DND-41 (cell line): ENCODE data around the gene CHCT1.

Experiments used
- ATAC-seq: fragments of 200-7000 bp; cut with Tn5 transposase; 3 replicates; pipeline ENCODE4 v1.9.1; 2021; ENCODE audit warnings: low read depth; ENCODE audit not compliant: insufficient read depth
- DNase-seq: peaks from one replicate; pipeline ENCODE4 v3.0.0-alpha.2; 2020
- H2AFZ ChIP-seq: 2 replicates; pipeline ENCODE4 v1.6.0; 2012; ENCODE audit warnings: low read depth, low read length
- H3K27ac ChIP-seq: 2 replicates; pipeline ENCODE4 v1.5.1; 2012; ENCODE audit warnings: low read length, inconsistent platforms
- H3K27me3 ChIP-seq: fragments of 200-600 bp; sonication (generic); 2 replicates; pipeline ENCODE4 v1.6.0; 2012; ENCODE audit warnings: low read length, mild to moderate bottlenecking, inconsistent platforms; ENCODE audit not compliant: insufficient read depth, poor library complexity
- H3K36me3 ChIP-seq: 2 replicates; pipeline ENCODE4 v1.5.1; 2012; ENCODE audit warnings: low read length, inconsistent platforms; ENCODE audit not compliant: insufficient read depth
- H3K4me1 ChIP-seq: 2 replicates; pipeline ENCODE4 v1.5.1; 2012; ENCODE audit warnings: mild to moderate bottlenecking, low read length; ENCODE audit not compliant: insufficient read depth
- H3K4me2 ChIP-seq: 2 replicates; pipeline ENCODE4 v1.6.0; 2012; ENCODE audit warnings: mild to moderate bottlenecking, moderate library complexity, low read length, inconsistent platforms; ENCODE audit not compliant: insufficient read depth
- H3K4me3 ChIP-seq, 2 experiments: fragments of 200-600 bp in 1 of 2; shearing (Covaris generic) in 1 of 2; 2 replicates each; pipeline ENCODE4 v1.5.1; 2012 to 2016; ENCODE audit warnings: inconsistent platforms in 2 of 2, low read length in 2 of 2, mild to moderate bottlenecking in 2 of 2, low read depth in 1 of 2, moderate library complexity in 1 of 2
- H3K79me2 ChIP-seq: 2 replicates; pipeline ENCODE4 v1.6.0; 2012; ENCODE audit warnings: low read length, inconsistent platforms; ENCODE audit not compliant: insufficient read depth
- H3K9ac ChIP-seq: 2 replicates; pipeline ENCODE4 v1.6.0; 2012; ENCODE audit warnings: low read depth, mild to moderate bottlenecking, inconsistent platforms, low read length, moderate library complexity
- H3K9me3 ChIP-seq: 2 replicates; pipeline ENCODE4 v1.5.1; 2012; ENCODE audit warnings: low read length, moderate library complexity, mild to moderate bottlenecking, inconsistent platforms; ENCODE audit not compliant: insufficient read depth, severe bottlenecking
- H4K20me1 ChIP-seq: 2 replicates; pipeline ENCODE4 v1.6.0; 2012; ENCODE audit warnings: low read length; ENCODE audit not compliant: insufficient read depth
- CTCF ChIP-seq: IDR thresholded peaks from 2 replicates; pipeline ENCODE4 v1.5.1; 2012; ENCODE audit warnings: borderline replicate concordance, low read length, moderate library complexity, mild to moderate bottlenecking; ENCODE audit not compliant: poor library complexity, severe bottlenecking; ENCODE audit errors: extremely low read depth
- EZH2 ChIP-seq: IDR thresholded peaks from 3 replicates; pipeline ENCODE4 v1.6.1; 2012; ENCODE audit warnings: borderline replicate concordance, low read depth, mild to moderate bottlenecking, moderate library complexity, low read length, inconsistent platforms; ENCODE audit not compliant: severe bottlenecking

Gene CHCT1

GRCh38 chr17:60403523-60403810, 18.8 kb upstream of the CHCT1 start:
- DNase-seq (no peak), ATAC-seq (no peak)
- Histone ChIP-seq H3K4me3 (no peak overlapping the region), H3K4me2 (no peak overlapping the region), H3K4me1 (peaks cover 1% of the 10 kb centered on the region), H3K9ac (no peak overlapping the region), H3K79me2 (no peaks in the 10 kb centered on the region), H3K9me3 (no peaks in the 10 kb centered on the region), H2AFZ (no peak overlapping the region), H3K36me3 (no peaks in the 10 kb centered on the region), H3K27me3 (no peaks in the 10 kb centered on the region), H3K27ac (no peak overlapping the region), H4K20me1 (no peaks in the 10 kb centered on the region)
- TF ChIP-seq CTCF, result no peak
- TF ChIP-seq EZH2, result no peak

- H4K20me1 ChIP-seq, result no peaks in the 10 kb centered on the region
- no peaks in the 10 kb centered on the region for H3K36me3 ChIP-seq
- H3K4me3 ChIP-seq, result no peak overlapping the region
- DNase-seq (no peak), ATAC-seq (no peak)
- H3K27ac ChIP-seq, result no peak overlapping the region
- H3K4me2 ChIP-seq, result no peak overlapping the region
- no peaks in the 10 kb centered on the region for H3K9me3 ChIP-seq
- no peaks in the 10 kb centered on the region for H3K4me1 ChIP-seq
- H3K9ac ChIP-seq, result no peak overlapping the region
- H3K27me3 ChIP-seq, result no peaks in the 10 kb centered on the region
- H2AFZ ChIP-seq, result no peak overlapping the region
- H3K79me2 ChIP-seq, result no peaks in the 10 kb centered on the region
- TF ChIP-seq CTCF (no peak), EZH2 (no peak)
These were observed 18.3 kb upstream of the CHCT1 start for GRCh38 chr17:60403962-60404361.

GRCh38 chr17:60406887-60407286, 15.4 kb upstream of the CHCT1 start:
- no peaks in the 10 kb centered on the region for H3K4me1 ChIP-seq
- no peaks in the 10 kb centered on the region for H3K79me2 ChIP-seq

More at GRCh38 chr17:60406887-60407286, 15.4 kb upstream of the CHCT1 start:
- Histone ChIP-seq H2AFZ (no peak overlapping the region), H3K4me3 (no peak overlapping the region), H3K4me2 (no peak overlapping the region), H4K20me1 (no peaks in the 10 kb centered on the region), H3K27ac (no peak overlapping the region), H3K27me3 (no peaks in the 10 kb centered on the region), H3K36me3 (no peaks in the 10 kb centered on the region), H3K9ac (no peak overlapping the region), H3K9me3 (peaks cover 4% of the 10 kb centered on the region)
- DNase-seq, result no peak
- no peak for ATAC-seq
- TF ChIP-seq CTCF, result no peak
- TF ChIP-seq EZH2, result no peak
